ENCODE measurements around the gene SF3B2. TPM values are rescaled to one million over a fixed set of nuclear protein-coding genes. Genes with fewer than 3 reads are reported as not detected.

SF3B2 gene
- total RNA-seq, 1 donor: 135 TPM

DNA sequence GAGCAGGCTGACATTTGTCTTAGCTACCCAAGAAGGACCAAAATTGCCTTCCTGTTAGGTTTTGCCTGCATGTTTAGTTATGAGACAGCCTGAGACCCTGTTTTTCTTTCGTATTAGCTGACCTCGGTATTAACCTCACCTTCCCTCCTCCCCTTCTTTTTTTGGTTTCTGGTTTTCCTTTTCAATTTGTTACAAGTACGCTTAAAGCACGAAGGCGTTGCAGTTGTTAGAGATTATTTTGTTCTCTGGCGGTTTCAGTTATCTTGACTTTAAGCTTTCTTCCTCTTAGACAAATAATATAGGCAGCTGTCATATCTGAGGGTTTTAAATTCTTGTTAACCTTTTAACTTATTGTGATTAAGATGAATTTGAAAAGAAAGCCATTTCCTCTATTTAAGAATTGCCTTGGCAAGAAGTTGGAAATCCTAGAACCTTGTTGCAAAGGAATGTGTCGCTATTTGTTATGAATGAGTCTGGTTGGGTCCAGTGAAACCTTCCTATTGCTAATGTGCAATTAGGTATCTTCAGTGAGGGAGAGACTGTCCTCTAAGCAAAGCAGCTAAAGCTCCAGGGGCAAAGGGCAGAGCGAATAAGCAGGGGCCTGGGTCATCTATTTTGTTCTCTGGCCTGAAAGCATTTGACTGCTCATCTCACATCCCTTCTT is 63.6 kb downstream of the SF3B2 start:
- Histone ChIP-seq H3K27me3 (ENCODE audit: insufficient read depth, low read length) (no peaks in the 10 kb centered on the region), H3K4me1 (ENCODE audit: insufficient read depth, low read length) (peaks cover 90% of the 10 kb centered on the region), H3K4me3 (ENCODE audit: low read length) (no peak overlapping the region), H3K9me3 (ENCODE audit: low read depth, low read length) (no peaks in the 10 kb centered on the region)

DNA sequence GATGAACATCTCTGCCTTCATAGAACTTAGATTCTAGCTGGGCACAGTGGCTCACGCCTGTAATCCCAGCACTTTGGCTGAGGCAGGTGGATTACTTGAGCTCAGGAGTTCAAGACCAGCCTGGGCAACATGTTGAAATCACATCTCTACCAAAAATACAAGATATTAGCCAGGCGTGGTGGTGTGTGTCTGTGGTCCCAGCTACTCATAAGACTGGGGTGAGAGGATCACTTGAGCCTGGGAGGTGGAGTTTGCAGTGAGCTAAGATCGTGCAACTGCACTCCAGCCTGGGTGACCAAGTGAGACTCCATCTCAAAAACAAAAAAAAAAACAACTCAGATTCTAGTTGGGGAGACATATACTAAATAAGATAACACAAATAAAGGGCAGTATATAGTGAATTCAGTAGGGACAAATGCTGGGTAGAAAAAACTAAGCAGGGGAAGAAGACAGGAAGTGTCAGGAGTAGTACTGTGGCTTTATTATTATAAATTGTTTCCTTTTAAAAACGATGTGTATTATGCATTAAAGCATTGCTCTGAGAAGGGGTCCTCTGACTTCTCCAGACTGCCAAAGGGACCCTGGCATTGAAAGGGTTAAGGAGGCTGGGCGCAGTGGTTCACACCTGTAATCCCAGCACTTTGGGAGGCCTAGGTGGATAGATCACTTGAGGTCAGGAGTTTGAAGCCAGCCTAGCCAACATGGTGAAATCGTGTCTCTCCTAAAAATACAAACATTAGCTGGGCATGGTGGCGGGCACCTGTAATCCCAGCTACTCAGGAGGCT is 64.6 kb downstream of the SF3B2 start:
- H3K9me3 ChIP-seq (ENCODE audit: low read depth, low read length): no peaks in the 10 kb centered on the region
- no peaks in the 10 kb centered on the region for H3K27me3 ChIP-seq (ENCODE audit: insufficient read depth, low read length)
- peaks cover 80% of the 10 kb centered on the region for H3K4me1 ChIP-seq (ENCODE audit: insufficient read depth, low read length)
- H3K4me3 ChIP-seq (ENCODE audit: low read length): no peak overlapping the region

DNA sequence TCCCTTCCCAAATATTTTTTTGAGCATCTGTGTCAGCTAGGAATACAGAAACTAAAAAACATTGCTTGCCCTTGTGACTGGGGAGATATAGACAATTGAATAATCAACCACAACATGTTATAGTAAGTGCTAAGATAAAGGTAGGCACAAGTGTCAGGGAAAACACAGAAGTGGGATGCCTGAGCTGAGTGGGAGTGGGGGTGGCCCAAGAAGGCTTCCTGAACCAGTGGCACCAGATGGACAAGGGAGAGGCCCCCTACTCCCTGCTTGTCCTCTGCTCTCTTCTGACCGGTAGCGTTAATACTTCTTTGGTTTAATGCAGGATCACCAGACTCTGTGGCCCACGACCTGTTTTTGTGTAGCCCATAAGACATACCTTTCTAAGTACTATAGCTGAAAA is 66.7 kb downstream of the SF3B2 start:
- Histone ChIP-seq H3K9me3 (ENCODE audit: low read depth, low read length) (no peaks in the 10 kb centered on the region), H3K4me1 (ENCODE audit: insufficient read depth, low read length) (peaks cover 59% of the 10 kb centered on the region), H3K4me3 (ENCODE audit: low read length) (no peak overlapping the region), H3K27me3 (ENCODE audit: insufficient read depth, low read length) (no peaks in the 10 kb centered on the region)

Other genes starting within 250 kb of the SF3B2 start
- not detected for gene SNX32, start 218.4 kb upstream of the SF3B2 start, total RNA-seq
- 731 TPM for gene CFL1, start 194.2 kb upstream of the SF3B2 start, total RNA-seq
- gene MUS81, start 191.9 kb upstream of the SF3B2 start, total RNA-seq: 17.3 TPM
- 1.3 TPM for gene EFEMP2, start 179.6 kb upstream of the SF3B2 start, total RNA-seq
- 130 TPM for gene CTSW, start 172.5 kb upstream of the SF3B2 start, total RNA-seq
- gene FIBP, start 163.9 kb upstream of the SF3B2 start, total RNA-seq: 40.3 TPM
- 22.5 TPM for gene CCDC85B, start 161.7 kb upstream of the SF3B2 start, total RNA-seq
- 4.0 TPM for gene FOSL1, start 152.0 kb upstream of the SF3B2 start, total RNA-seq
- 7.6 TPM for gene C11orf68, start 133.3 kb upstream of the SF3B2 start, total RNA-seq
- gene DRAP1, start 132.9 kb upstream of the SF3B2 start, total RNA-seq: 65.6 TPM
- gene TSGA10IP, start 106.9 kb upstream of the SF3B2 start, total RNA-seq: 0.10 TPM
- gene SART1, start 90.6 kb upstream of the SF3B2 start, total RNA-seq: 41.6 TPM
- 83.2 TPM for gene EIF1AD, start 50.2 kb upstream of the SF3B2 start, total RNA-seq
- 7.6 TPM for gene BANF1, start 49.9 kb upstream of the SF3B2 start, total RNA-seq
- not detected for gene CST6, start 40.4 kb upstream of the SF3B2 start, total RNA-seq
- gene CATSPER1, start 25.9 kb upstream of the SF3B2 start, total RNA-seq: 1.0 TPM
- not detected for gene GAL3ST3, start 3.2 kb upstream of the SF3B2 start, total RNA-seq
- 66.7 TPM for gene PACS1, start 17.9 kb downstream of the SF3B2 start, total RNA-seq
- 11.2 TPM for gene KLC2, start 205.3 kb downstream of the SF3B2 start, total RNA-seq
- 40.5 TPM for gene RAB1B, start 216.3 kb downstream of the SF3B2 start, total RNA-seq
- gene CNIH2, start 225.8 kb downstream of the SF3B2 start, total RNA-seq: 1.0 TPM
- 13.1 TPM for gene YIF1A, start 236.8 kb downstream of the SF3B2 start, total RNA-seq
- 0.21 TPM for gene TMEM151A, start 239.5 kb downstream of the SF3B2 start, total RNA-seq